K562 treated with DMSO at 1 percent for 12 hours (cell line): ENCODE data around the gene PPIC. TPM values are rescaled to one million over a fixed set of nuclear protein-coding genes. Genes with fewer than 3 reads are reported as not detected.

Experiments used
- total RNA-seq: library from RNA; unstranded; fragments of 300-600 nt; gene quantifications from 2 replicates; pipeline ENCODE4 v1.2.3, GENCODE V29; 2022; ENCODE audit not compliant: insufficient read depth

PPIC gene
- total RNA-seq, result 6.3 and 8.6 TPM in 2 replicates

GRCh38 chr5:123036391-123037103 lies at the start of gene PPIC:
Gene PPIC (minus strand): TSS chr5:123036725. CDS start chr5:123036625, 100 bp downstream.

Other genes with a start within 250 kb of the PPIC start
- 3.8 and 17.0 TPM in 2 replicates for gene SNX24, start 191.1 kb downstream of the PPIC start, total RNA-seq
- gene PRDM6, start 52.5 kb upstream of the PPIC start, total RNA-seq, result 0.06 TPM in 1 of 2 replicates, not detected in the other